ENCODE data around the gene PRIMA1.

Gene PRIMA1

DNA sequence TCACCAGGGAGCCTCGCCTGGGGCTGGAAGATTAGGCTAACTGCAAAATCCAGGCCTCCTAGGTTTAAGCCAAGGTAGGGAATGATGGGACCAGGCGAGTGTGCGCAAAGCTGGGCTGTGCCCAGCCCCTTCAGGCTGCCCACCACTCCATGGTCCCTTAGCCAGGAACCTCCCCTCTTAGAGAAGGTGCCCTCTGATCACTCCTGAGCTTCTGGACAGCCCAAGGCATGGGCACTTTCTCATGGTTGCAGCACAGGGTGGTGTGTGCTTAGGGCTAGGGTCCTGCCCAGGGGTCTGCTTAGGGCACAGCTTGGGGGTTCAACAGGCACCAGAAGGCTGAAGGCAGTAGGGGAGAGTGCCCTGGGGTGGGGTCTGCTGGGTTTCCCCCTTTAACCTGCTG, 69.0 kb downstream of the PRIMA1 start:
- Histone ChIP-seq H3K36me3 (ENCODE audit: control insufficient read depth, low read length) (no peaks in the 10 kb centered on the region), H3K4me3 (ENCODE audit: low read length) (no peak overlapping the region), H3K79me2 (ENCODE audit: control insufficient read depth, low read length) (no peaks in the 10 kb centered on the region), H3K4me2 (ENCODE audit: low read length) (no peak overlapping the region), H4K20me1 (ENCODE audit: control insufficient read depth, insufficient read depth, low read depth, low read length) (no peaks in the 10 kb centered on the region), H3K9me3 (ENCODE audit: control insufficient read depth, insufficient read depth, low read length) (no peaks in the 10 kb centered on the region), H3K27me3 (ENCODE audit: control insufficient read depth, low read length) (no peaks in the 10 kb centered on the region), H3K27ac (ENCODE audit: low read depth, low read length) (no peak overlapping the region), H3K4me1 (ENCODE audit: control insufficient read depth, low read length) (no peaks in the 10 kb centered on the region), H3F3A (ENCODE audit: control insufficient read depth, insufficient read depth) (no peaks in the 10 kb centered on the region), H3K9me2 (replicated peaks; ENCODE audit: control insufficient read depth, low read length) (no peaks in the 10 kb centered on the region)
- TF ChIP-seq EZH2phosphoT487 (IDR thresholded peaks at IDR 0.05; ENCODE audit: borderline replicate concordance, low read length) = no peak
- TF ChIP-seq, protein P1, sequence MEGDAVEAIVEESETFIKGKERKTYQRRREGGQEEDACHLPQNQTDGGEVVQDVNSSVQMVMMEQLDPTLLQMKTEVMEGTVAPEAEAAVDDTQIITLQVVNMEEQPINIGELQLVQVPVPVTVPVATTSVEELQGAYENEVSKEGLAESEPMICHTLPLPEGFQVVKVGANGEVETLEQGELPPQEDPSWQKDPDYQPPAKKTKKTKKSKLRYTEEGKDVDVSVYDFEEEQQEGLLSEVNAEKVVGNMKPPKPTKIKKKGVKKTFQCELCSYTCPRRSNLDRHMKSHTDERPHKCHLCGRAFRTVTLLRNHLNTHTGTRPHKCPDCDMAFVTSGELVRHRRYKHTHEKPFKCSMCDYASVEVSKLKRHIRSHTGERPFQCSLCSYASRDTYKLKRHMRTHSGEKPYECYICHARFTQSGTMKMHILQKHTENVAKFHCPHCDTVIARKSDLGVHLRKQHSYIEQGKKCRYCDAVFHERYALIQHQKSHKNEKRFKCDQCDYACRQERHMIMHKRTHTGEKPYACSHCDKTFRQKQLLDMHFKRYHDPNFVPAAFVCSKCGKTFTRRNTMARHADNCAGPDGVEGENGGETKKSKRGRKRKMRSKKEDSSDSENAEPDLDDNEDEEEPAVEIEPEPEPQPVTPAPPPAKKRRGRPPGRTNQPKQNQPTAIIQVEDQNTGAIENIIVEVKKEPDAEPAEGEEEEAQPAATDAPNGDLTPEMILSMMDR (IDR thresholded peaks at IDR 0.05; ENCODE audit: low read depth, low read length, poor library complexity, severe bottlenecking) = no peak

- no peak overlapping the region for H3K27ac ChIP-seq (ENCODE audit: low read depth, low read length)
- H3K4me2 ChIP-seq (ENCODE audit: low read length) = no peak overlapping the region
- no peaks in the 10 kb centered on the region for H3K36me3 ChIP-seq (ENCODE audit: control insufficient read depth, low read length)
Observed at GRCh38 chr14:93717668-93718320, 70.5 kb downstream of the PRIMA1 start.

GRCh38 chr14:93716746-93717667, 71.3 kb downstream of the PRIMA1 start:
- no peaks in the 10 kb centered on the region for H3K9me2 ChIP-seq (replicated peaks; ENCODE audit: control insufficient read depth, low read length)
- H3K4me2 ChIP-seq (ENCODE audit: low read length) = no peak overlapping the region
- no peaks in the 10 kb centered on the region for H3K79me2 ChIP-seq (ENCODE audit: control insufficient read depth, low read length)
- H3K27ac ChIP-seq (ENCODE audit: low read depth, low read length) = no peak overlapping the region
- H4K20me1 ChIP-seq (ENCODE audit: control insufficient read depth, insufficient read depth, low read depth, low read length) = no peaks in the 10 kb centered on the region
- no peaks in the 10 kb centered on the region for H3K4me1 ChIP-seq (ENCODE audit: control insufficient read depth, low read length)
- H3F3A ChIP-seq (ENCODE audit: control insufficient read depth, insufficient read depth) = no peaks in the 10 kb centered on the region
- H3K27me3 ChIP-seq (ENCODE audit: control insufficient read depth, low read length) = no peaks in the 10 kb centered on the region
- no peaks in the 10 kb centered on the region for H3K36me3 ChIP-seq (ENCODE audit: control insufficient read depth, low read length)
- H3K4me3 ChIP-seq (ENCODE audit: low read length) = no peak overlapping the region
- TF ChIP-seq, protein P1 (IDR thresholded peaks at IDR 0.05; ENCODE audit: low read depth, low read length, poor library complexity, severe bottlenecking) = no peak
- TF ChIP-seq EZH2phosphoT487 (IDR thresholded peaks at IDR 0.05; ENCODE audit: borderline replicate concordance, low read length) = no peak
- no peaks in the 10 kb centered on the region for H3K9me3 ChIP-seq (ENCODE audit: control insufficient read depth, insufficient read depth, low read length)

More at GRCh38 chr14:93717668-93718320, 70.5 kb downstream of the PRIMA1 start:
- Histone ChIP-seq H4K20me1 (ENCODE audit: control insufficient read depth, insufficient read depth, low read depth, low read length) (no peaks in the 10 kb centered on the region), H3K4me1 (ENCODE audit: control insufficient read depth, low read length) (no peaks in the 10 kb centered on the region), H3K4me3 (ENCODE audit: low read length) (no peak overlapping the region), H3K9me2 (replicated peaks; ENCODE audit: control insufficient read depth, low read length) (no peaks in the 10 kb centered on the region), H3K27me3 (ENCODE audit: control insufficient read depth, low read length) (no peaks in the 10 kb centered on the region), H3K79me2 (ENCODE audit: control insufficient read depth, low read length) (no peaks in the 10 kb centered on the region), H3K9me3 (ENCODE audit: control insufficient read depth, insufficient read depth, low read length) (no peaks in the 10 kb centered on the region), H3F3A (ENCODE audit: control insufficient read depth, insufficient read depth) (no peaks in the 10 kb centered on the region)
- no peak for TF ChIP-seq EZH2phosphoT487 (IDR thresholded peaks at IDR 0.05; ENCODE audit: borderline replicate concordance, low read length)
- TF ChIP-seq, protein P1 (IDR thresholded peaks at IDR 0.05; ENCODE audit: low read depth, low read length, poor library complexity, severe bottlenecking) = no peak
